Stimulated activated CD8-positive, alpha-beta memory T cell treated with anti-CD3 and anti-CD28 coated beads, Interleukin-12 subunit alpha, Interleukin-12 subunit beta, amount 100 ng/mL, for 4 hours (primary cell): ENCODE results near the gene RAB23.

Source experiments
- DNase-seq: peaks from one replicate; pipeline ENCODE4 v3.0.0-alpha.2; 2020; ENCODE audit warnings: low read depth

Gene RAB23

DNA sequence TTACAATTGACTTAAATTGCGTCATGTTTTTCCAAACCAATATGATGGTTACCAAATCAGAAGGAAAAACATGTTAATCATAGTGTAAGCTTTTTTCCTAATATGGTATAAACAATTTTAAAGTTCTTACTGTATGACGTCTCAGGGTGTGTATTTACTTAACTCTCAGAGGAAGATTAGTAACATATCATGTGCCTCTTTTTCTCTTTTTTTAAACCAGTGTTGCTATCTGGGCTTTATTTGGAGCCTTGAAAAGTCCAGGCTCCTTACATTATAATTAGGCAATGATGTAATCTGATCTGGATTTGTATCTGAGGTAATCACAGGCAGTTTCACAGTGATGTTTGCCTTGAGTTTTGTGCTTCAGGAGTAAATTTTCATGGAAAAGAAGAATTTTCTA is 20.4 kb upstream of the RAB23 start:
- DNase-seq: no peak

DNA sequence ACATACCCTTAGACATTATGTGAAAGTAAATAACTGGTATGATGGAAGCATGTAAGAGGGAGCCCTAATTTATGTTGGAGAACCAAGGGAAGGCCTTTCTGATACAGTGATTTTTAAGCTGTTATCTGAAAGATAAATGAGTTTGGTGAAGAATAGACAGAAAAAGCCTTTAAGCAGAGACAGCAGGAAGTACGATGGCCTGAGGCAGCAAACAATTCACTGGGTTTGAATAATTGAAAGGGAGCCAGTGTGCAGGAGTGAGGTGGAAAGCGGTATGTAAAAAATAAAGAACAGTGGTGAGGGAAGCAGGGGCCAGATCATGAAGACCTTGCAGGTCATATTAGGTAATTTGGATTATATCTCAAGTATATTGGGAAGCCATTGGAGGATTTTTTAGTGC is 4.1 kb upstream of the RAB23 start:
- DNase-seq: no peak

DNA sequence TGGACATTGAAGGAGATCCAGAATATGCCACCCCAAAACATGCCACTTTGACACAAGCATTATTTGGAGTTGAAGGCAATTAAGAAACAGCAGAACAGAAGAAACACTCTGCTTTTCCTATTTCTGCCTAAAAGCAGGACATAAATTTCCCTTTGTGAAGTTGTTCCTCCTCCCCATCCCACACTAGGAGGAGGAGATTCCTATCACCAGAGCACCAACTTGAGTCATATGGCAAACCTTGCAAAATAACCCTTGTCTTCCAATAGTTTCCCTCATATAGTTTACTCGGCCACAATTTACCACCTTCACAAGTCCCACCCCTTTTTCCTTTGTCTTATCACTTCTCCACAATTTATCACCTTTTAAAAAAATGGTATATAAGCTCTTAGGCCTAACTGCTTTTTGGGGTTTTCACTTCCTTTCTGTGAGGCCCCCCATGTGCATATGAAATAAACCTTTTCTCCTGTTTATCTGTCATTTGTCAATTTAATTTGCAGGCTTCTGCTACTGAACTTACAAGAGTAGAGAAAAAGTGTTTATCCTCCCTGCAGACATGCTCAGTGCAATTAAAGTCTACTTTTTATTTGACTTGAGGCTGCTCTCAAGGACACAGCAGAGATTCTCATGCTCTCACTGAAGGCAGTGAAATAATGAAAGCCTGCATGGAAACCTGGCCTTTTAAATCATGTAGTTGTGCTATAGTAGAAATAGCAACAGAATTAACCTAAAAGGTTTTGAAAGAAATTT is 2.8 kb upstream of the RAB23 start:
- DNase-seq: no peak

DNA sequence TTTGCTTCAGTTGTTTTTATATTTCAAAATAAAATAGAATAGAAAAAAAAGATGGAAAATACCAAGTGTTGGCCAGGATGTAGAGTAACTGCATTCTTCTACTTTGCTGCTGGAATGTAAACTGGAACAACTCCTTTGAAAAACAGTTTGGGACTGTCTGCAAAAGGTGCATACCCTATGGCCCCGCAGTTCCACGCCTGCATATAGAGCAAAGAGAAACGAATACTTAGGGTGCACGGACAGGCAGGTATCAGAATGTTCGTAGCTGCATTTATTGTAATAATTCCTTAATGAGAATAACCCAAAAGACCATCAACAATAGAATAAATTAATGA is 603 bp upstream of the RAB23 start:
- DNase-seq: no peak

- peak; percentile 32 for DNase-seq
These were observed 744 bp downstream of the RAB23 start for GRCh38 chr6:57221191-57221935.

- no peak for DNase-seq
These were observed 1.9 kb downstream of the RAB23 start for GRCh38 chr6:57220083-57220703.

DNA sequence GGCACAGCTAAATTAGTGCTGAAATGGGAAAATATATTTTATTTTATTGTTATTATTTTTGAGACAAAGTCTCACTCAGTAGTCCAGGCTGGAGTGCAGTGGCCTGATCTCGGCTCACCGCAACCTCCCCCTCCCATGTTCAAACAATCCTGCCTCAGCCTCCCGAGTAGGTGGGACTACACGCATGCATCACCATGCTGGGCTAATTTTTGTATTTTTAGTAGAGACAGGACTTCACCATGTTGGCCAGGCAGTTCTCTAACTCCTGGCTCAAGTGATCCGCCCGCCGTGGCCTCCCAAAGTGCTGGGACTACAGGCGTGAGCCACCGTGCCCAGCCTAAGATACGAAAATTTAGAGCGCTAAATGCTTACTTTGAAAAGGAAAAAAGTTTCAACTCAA is 4.8 kb downstream of the RAB23 start:
- DNase-seq: no peak

DNA sequence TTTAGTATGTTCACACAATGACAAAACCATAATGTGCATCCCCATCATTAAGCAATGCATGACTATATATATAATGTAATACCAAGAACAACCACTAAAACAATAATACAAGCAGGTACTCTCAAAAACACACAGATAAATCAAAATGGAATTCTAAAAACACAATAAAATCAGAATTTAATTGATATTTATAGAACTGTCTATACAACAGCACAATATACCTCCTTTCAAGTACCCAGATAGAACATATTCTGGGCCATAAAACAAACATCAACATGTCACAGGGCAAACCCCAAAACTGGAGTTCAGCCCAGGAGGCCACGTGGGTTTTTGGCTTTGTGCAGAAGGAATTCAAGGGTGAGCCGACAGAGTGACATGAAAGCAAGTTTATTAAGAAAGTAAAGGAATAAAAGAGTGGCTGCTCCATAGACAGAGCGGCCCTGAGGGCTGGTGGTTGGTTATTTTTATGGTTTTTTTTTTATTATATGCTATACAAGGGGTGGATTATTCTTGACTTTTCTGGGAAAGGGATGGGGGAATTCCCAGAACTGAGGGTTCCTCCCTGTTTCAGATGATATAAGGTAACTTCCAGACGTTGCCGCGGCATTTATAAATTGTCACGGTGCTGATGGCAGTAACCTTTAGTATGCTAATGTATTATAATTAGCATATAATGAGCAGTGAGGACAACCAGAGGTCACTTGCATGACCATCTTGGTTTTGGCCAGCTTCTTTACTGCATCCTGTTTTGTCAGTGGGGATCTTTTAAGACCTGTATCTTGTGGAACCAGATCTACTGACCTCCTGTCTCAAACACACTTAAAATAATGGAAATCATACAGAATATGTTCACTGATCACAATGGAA is 5.6 kb downstream of the RAB23 start:
- DNase-seq: no peak

- no peak for DNase-seq
These were observed 6.8 kb downstream of the RAB23 start for GRCh38 chr6:57215260-57215659.

GRCh38 chr6:57210060-57210459 is 12.0 kb downstream of the RAB23 start:
- DNase-seq: no peak

DNA sequence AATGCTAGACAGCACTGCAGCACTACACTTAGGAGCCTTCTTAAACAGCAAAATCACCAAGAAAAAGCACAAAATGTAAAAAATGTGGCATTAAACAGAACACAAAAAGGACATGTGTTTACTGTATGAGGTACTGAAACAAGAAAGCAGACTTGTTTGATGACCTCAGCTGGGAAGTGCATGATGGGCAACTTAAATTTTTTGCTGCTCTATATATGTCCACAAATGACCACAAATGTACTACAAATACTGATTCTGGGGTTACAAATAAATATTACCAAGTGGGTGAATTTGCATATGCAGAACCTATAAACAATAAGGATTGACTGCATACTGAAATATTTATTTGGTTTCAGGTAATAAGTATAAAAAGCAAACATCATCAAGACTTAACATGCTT is 13.1 kb downstream of the RAB23 start:
- no peak for DNase-seq

GRCh38 chr6:57207872-57208271 is 14.2 kb downstream of the RAB23 start:
- DNase-seq: no peak

DNA sequence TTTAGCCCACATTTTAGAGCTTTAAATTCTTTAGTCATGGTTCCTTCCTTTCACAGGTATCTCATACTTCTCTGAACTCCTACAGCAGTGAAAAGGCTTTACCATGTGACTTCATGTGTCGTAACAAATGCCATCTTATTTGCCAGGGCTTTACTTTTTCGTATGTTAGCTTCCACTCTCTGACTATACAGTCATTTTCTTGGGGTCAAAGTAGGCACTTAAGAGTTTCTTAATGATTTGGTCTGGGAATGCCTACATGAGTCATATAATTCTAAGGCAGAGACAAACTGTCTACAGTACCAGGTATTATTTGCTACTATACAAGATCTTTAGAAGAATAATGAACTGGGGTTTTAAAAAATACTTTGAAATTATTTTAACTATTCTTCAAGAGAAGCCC is 15.0 kb downstream of the RAB23 start:
- no peak for DNase-seq

GRCh38 chr6:57205550-57206328 is 16.4 kb downstream of the RAB23 start:
- no peak for DNase-seq

DNA sequence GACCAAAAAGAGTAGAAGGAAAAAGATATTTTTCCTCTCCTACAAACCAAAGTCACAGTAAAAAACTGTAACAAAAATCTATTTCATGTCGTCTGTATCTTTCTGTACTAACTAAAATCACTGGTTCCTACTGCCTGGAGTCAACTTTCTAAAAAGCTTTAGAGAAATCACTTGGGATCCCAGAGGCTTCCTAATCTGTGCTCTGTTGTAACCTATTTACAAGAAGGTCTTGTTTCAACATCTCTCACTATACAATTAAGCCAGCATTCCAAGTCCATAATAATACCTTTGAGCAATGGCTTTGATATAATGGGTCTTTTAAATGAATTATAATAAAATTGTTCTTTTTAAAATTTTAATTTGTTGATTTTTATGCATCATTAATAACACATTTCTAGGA is 20.4 kb downstream of the RAB23 start:
- DNase-seq: no peak

GRCh38 chr6:57198926-57199636 is 23.0 kb downstream of the RAB23 start:
- no peak for DNase-seq

DNA sequence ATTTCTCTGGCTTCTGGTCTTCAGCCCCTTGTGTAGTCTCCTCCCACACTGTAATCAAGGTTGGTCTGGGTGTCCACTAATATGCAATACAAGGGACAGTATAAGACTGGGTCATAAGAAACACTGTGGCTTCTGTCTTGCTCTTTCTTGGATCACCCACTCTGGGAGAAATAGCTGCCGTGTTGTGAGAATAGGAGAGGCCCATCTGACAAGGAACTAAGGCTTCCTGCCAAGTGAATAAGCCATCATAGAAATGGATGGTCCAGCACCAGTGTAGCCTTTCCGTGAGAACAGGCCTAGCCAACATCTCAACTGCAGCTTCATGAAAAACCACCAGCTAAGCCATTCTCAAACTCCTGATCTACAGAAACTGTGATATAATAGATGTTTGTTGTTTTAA is 26.6 kb downstream of the RAB23 start:
- no peak for DNase-seq

- DNase-seq: no peak
These were observed 28.9 kb downstream of the RAB23 start for GRCh38 chr6:57193177-57193576.

GRCh38 chr6:57190140-57190539 is 32.0 kb downstream of the RAB23 start:
- no peak for DNase-seq

- no peak for DNase-seq
These were observed 38.8 kb downstream of the RAB23 start for GRCh38 chr6:57183336-57183735.

GRCh38 chr6:57182017-57182432 is 40.1 kb downstream of the RAB23 start:
- no peak for DNase-seq
